Measurements from ENCODE around the gene DNAH10.
A peak's percentile ranks its signal among the peaks of the same experiment; 100 is the strongest.
"Not testable (repeated sequence)": the region's sequence is repeated elsewhere in the genome, so short reads cannot be mapped to it uniquely, and the experiment has no call there.

The DNAH10 gene

DNA sequence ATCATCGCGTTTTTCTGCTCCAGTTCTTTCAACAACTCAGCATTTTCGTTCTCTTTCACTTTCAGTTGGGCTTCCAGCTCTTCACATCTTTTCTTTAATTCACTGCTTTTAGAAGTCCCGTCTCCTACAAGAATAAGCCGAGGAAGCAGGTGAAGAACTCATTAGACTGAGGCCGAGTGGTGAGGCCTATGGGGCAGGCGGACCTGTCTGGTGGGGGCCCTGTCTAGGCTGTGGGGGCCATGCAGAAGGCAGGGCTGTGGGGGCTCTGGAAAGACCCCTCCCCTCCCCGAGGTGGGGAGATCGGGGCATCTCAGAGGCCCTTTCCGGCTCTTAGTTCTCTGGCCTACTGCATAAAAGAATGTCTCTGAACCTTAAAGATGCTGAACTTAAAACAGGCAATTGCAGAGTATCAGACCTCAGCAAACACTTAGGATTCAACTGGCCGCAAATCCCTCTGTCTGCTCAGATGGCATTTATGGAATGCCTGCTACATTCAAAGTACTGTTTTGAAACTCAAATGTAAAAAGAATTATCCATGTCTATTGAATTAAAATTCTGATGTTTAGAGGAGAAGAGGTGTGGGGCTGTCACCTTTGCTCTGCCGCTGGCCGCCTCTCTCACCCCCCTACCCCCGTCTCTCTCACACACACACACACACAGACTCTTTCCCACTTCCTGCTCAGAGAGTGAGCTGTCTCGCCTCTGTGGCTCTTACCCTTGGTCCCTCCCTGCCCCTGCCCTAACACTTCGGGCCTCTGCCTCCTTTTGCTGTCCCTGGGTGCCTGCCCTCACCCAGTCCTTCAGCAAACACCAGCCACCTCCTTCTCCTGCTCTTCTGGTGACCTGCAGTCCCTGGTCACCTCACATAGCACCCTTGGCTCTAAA is 175.8 kb downstream of the DNAH10 start:
- DNase-seq = no peak

DNA sequence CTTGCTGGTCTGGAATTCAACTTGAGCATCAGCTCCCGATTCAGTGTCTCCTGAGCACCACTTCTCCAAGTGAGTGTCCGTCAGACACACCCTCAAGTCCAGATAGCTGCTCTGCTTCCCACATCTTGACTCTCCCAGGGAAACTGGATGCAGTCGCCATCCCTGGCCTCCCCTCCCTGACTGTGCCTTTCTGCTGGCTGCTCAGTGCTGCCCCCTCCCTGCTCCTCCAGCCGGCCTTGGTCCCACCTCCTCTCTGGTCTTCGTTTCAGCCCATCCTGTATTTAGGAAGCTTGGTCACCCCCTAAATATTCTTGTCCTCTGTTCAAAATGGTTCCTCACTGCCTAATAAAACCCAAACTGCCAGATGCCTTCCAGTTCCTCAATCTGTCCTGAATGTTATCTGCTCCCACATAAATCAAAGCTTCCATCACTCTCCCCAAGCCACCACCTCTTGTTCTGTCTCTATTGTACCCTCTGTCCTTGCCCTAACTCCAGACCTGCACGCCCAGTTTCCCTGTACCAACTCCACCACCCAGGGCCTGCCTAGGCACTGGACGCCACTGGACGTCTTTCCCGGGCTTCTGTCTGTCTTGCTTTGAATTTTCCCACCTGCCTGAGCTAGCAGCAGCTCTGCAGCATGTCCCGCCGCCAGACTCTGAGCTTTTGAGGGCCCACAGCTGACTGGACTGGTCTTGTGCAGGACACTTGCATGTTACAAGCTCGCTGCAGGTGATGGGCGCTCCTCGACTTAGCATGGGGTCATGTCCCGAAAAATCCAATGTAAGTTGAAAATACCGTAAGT is 176.8 kb downstream of the DNAH10 start:
- DNase-seq = no peak

DNA sequence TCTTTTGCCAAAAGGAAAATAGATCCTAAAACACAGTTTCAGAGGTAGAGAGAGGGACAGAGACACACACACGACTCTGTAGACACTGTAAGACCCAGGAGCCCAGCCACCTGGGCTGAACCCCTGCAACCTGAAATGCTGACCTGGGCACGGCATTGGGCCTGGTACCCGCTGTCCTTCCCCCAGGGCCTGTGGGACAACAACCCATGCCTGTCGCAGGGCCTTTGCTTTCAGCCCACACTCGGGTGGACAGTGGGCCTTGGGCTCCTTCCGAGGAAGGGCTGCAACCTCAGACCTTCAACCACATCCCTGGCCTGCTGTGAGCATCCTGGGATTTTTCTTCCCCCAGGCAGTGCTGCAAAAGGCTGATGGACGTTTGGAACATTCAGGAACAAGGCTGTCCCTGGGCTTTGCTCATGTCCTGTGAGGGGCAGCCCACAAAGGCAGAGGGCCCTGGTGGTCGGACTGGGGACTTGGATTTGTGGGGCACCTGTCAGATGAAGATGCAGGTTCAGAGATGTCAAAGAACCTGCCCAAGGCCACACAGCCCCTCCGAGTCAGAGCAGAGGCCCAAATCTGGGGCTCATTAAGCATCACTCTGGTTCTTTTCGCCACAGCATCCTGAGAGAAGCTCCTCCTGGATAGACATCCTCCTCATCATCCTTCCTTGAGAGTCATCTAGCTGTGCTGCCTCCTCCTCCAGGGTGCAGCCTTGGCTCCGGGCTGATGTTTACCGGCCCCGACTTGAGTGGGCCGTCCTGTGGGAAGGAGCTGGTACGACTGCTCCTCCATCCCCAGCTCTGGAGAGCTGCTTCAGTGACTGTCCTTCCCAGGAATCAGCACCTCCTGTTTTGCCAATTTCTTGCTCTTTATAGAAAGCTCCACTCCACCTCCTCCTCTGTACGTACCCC is 177.9 kb downstream of the DNAH10 start:
- no peak for DNase-seq

DNA sequence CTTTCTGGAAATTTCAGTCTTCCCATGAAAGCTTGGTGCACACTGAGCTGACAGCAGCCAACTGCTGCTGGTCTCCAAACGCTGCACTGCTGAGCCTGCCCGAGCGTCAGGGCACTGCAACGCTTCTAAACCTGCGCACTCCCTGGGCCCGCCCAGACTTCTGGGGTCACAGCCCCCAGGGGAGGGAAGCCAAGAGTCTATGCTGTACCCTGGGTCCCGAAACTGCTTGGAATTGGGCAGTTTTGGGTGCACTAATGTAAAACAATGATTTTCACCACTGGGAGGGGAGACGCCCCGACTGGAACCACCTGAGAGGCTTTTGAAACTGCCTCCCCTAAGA is 178.5 kb downstream of the DNAH10 start:
- DNase-seq = no peak

DNA sequence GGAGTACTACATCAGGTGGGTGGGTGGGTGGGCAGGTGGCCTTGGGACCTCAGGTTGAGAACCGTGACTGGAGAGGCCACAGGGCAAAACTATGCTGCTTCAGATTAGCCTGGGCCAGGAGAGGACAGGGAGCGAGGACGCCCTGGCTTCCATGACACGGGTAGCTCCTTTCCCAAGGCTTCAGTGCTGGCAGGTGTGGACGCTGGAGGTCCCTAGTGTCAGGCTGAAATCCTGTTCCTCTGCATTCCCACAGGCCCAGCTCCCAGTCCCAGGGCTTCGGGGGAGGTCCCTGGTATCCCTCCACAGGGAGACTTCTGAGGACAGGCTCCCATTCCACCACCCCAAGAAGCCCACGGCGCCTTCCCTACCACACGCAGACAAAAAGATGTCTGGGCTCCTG is 178.9 kb downstream of the DNAH10 start:
- DNase-seq = no peak

DNA sequence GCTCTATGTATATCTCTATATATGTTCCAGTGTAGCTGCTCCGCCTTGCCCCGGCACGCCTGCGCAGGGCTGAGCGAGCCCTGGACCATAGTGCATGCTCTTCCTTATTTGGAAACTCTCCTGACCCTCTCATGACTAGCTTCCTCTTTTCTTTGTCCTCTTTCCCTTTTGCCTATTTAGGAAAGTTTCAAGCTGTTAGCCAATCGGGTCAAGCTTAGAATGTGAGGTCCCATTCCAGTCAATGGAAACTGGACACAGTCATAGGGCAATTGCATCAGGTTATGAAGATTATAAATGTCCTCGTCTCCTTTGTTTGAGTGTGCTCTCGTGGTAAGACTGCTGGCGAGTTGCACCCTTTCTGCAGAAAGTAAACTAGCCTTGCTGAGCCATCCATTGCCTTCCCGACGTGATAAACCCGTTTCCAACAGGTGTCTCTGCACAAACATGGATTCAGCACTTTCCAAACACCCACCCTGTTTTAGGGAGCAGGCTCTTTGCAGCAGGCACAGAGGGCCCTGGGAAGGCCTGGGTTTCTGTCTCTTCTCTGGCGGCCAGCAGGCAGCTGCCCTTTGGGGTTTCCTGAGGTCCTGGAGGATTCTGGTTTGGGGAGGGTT is 179.6 kb downstream of the DNAH10 start:
- no peak for DNase-seq

DNA sequence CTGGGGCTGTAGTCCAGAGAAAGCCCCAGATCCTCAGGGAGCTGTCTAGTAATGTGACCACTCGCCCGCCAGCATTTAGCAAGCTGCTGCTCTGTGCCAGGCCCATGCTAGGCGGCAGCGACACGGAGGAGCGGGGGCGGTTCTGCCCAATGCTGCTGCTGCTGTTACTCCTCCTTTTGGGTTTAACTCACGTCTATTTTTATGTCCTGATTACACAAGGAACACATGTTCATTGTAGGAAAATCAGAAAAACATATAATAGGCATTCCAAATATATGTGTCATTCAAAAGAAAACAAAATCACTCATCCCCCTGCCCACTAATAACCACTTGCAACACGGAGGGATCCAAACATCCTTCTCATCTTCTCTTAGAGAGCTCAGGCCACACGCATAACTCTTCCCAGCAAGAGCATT is 180.1 kb downstream of the DNAH10 start:
- no peak for DNase-seq

DNA sequence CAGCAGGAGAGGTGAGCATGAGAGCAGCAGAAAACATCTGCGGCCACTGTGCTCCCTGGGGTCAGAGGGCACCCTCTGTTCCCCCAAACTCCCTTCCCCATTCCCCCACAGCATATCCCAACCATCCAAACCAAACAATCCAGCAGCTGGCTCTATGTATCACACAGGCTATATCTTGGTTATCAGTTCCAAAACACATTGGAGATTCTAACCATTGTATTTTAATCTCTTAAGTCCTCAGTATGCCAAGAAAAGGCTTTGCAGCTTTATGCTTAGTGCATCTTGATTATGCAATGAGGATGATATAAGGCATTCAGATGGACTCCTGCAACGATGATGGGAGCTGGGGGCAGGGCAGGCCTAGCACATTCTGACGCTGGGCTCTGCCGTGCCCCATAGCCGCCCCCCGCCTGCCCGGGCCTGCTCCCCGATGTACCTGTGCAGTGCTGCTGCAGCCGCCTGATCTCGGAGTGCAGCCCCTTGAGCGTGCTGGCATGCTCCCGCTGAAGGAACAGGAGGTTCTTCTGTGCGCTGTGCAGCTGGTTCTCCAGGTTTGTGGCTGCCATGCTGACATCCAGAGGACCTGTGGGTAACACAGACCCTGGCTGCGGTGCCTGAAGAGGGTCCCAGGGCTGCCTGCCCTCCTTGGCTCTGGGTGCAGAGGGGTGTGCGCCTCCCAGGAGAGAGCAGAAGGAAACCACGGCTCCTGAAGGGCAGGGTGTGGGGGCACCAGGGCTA is 181.0 kb downstream of the DNAH10 start:
- DNase-seq = no peak

DNA sequence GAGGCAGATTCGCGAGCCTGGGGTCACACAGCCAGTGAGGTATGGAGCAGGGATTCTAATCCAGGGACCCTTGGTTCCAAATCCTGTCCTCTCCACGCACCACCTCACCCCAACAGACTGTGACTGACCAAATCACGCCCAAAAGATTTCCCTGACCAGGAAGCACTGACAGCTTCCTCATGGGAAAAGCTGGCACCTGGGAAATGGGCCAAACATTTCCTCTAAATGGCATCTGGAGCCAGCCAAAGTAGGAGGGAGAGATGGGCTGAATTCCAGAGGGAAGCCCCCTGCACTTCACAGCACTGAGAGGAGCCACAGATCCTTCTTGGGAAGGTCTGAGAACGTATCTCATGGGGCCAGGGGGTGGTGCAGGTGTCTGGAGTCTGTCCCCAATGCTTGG is 181.7 kb downstream of the DNAH10 start:
- no peak for DNase-seq

DNA sequence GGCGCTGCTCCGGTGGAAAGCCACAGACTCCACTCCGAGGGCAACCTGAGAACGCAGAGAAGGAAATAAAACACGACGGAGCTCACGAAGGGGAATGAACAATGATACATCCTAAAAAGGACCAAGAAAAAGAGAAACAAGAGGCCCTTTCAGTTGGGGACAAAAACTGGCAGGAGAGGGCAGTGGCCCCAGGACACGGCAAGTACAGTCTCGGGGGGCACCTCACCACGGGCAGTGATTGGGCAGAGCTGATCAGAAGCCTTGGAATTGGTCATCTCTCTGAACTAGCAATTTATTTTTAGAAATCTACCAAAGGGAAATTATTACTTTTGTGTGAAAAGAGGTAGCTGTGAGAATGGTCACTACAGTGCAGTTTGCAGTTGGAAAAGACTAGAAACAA is 182.6 kb downstream of the DNAH10 start:
- no peak for DNase-seq

DNA sequence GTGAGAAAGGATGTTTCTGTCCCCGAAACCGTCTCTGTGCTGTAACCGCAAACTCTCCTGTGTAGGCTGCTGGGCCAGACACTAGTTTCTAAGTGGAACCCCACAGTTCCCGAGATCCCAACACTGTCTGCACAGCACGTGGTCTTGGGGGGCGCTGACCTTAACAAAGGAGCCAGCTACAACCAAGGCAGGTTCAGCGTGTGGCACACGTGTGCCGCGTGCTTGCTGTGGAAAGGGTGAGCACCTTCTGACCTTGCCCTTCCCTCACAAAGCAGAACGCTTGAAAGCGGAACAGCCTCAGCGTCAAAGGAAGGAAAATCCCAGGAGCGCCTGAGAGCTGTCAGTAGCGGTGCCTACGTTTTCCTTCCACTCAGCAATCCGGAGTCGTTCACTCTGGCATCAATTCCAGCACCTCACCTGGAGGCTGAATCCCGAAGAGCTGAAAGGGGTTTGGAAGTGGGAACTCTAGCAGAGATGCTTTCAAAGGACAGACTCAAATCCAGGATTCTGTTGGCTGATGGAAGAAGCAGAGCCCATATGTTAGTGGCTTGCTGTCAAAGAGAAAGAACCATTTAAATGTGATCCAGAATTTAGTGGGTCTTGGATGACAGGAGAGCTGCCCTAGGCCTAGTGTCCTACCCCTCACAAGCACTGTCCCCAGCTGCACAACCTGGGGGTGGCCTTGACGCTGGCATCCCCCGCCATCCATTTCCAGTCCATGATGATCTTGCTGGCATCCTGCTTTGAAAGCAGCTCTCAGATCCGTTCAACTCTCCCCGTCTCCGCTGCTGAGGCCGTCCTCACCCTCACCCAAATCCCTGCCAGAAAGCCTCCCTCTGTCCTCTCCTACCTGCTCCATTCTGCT is 183.4 kb downstream of the DNAH10 start:
- no peak for DNase-seq

DNA sequence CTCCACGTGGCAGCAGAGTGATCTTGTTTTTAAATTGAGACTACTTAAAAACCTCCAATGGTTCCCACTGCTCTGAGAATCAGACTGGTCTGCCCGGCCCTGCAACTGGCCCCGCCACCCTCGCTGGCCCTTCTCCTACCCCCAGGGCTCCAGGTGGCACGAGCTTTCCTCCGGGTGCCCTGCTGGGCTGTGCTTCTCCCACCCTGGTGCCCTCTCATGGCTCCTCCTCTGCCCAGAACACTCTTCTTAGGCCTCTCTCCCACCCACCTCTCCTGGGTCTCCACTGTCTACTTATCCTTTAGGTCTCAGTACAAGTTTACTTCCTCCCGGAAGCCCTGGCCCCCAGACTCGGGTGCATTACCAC is 184.0 kb downstream of the DNAH10 start:
- no peak for DNase-seq

DNA sequence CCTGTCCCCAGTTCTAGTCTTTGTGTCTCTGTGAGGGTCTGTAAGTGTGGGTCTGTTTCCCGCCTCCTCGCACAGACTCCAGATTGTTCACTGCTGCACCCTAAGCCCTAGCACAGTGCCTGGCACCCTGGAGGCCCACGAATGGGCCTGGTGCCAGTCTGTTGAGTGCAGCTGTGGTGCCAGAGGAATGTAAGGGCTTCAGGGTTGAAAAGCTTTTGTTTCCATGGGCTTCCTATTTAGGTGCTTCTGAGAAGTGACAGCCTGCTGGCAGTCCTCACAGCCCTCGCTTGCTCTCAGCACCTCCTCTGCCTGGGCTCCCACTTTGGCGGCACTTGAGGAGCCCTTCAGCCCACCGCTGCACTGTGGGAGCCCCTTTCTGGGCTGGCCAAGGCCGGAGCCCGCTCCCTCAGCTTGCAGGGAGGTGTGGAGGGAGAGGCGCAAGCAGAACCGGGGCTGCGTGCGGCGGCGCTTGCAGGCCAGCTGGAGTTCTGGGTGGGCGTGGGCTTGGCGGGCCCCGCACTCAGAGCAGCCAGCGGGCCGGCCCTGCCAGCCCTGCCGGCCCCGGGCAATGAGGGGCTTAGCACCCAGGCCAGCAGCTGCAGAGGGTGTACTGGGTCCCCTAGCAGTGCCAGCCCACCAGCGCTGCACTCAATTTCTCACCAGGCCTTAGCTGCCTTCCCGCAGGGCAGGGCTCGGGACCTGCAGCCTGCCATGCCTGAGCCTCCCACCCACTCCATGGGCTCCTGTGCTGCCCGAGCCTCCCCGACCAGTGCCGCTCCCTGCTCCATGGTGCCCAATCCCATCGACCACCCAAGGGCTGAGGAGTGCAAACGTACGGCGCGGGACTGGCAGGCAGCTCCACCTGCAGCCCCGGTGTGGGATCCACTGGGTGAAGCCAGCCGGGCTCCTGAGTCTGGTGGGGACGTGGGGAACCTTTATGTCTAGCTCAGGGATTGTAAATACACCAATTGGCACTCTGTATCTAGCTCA is 184.7 kb downstream of the DNAH10 start:
- not testable (repeated sequence) for DNase-seq

DNA sequence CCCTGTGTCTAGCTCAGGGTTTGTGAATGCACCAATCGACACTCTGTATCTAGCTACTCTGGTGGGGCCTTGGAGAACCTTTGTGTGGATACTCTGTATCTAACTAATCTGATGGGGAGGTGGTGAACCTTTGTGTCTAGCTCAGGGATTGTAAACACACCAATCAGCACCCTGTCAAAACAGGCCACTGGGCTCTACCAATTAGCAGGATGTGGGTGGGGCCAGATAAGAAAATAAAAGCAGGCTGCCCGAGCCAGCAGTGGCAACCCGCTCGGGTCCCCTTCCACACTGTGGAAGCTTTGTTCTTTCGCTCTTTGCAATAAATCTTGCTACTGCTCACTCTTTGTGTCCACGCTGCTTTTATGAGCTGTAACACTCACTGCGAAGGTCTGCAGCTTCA is 185.4 kb downstream of the DNAH10 start:
- DNase-seq = not testable (repeated sequence)

DNA sequence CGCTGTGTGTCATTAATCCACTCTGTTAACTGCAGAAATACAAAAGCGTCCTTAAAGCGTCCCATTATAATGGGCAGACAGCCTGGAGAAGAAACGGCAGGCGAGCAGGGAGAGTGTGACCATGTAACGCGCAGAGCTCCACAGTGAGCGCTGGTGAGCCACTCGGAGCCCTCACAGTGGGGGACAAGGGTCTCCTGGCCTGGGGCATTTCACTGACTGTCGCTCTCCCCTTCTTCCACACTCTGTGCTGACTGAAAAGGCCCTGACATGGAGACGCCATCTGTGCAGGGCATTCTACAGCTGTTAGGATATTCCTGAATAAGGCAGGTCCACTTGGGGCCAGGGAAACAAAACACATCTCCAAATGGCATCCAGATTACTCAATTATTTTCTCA is 186.3 kb downstream of the DNAH10 start:
- DNase-seq = peak; percentile 41

DNA sequence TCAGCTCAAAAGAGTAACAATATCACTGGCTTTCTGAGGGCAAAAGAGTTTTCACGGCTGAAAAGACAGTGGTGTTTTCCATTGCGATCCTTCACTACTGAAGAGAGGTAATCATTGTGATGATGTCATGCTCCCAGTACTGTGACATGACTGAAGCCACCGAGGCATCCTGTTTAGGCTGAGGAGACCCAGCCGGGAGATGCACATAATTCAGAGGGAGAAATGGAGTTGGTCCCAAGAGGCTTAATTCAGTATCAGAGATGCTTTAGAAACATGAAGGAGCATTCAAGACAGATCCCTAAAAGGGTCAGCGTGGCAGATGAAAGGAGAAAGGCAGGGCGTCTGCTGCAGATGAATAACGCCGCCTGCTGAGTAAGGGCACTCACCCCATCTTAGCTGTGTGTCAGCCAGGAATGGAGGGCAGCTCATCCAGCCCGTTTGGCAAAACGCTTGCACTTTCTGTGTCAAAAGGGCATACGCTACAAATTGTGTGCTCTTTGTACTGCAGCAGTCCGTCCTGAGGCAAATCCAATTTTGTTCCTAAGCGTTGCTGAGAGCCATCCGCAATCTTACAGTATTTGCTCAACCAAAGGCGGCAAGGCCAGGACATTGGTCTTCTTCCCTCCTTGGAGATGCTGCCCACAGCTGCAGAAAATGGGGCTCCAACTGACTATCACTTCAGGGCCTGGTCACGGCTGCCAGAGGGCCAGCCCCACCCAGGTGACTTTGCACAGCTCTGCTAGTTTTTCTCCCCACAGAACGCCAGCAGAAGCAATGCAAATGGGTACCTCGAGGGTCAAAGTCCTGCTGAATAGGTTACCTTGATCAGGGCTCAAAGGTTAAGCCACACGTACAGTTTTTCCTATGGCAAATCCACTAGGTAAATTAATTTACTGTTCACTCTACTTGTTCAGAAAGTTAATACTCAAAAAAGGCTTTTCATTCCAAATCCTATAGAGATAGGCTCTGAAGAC is 187.0 kb downstream of the DNAH10 start:
- peak; percentile 50 for DNase-seq

DNA sequence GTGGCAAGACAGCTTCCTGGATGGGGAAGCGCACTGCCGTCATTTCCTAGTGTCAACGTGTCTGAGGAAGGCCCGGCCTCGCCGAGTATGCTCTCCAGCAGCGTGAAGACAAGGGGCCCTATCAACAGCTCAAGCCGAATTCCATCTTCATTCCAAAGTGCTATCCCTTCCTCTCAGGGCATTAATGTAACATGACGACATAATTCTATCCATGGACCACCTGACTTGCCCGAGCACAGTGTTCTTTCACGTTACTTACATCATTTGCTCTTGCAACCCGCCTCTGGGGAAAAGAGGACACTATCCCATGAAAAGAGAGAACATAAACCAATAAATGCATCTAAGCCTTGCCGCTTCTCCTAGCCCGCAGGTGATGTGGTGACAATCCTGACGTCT is 187.7 kb downstream of the DNAH10 start:
- DNase-seq = no peak

All from NCI-H526 treated with DMSO at 0.1 percent for 48 hours (cell line).